Esophagus squamous epithelium (tissue), 5 donors: ENCODE results near the gene NRP2. TPM values are rescaled to one million over a fixed set of nuclear protein-coding genes. Genes with fewer than 3 reads are reported as not detected.

ENCODE experiments used
- DNase-seq: peaks from one replicate; lab custom pipeline; 2025; lab: John Stamatoyannopoulos, UW
- H3K27ac ChIP-seq, 4 donors: fragments of 200-600 bp; sonication (generic); one replicate each; pipeline ENCODE4 v1.5.1; 2016 to 2019; ENCODE audit warnings: mild to moderate bottlenecking in 1 of 4
- H3K27me3 ChIP-seq, 4 donors: fragments of 200-600 bp; sonication (generic); 1 replicate in 3 of 4; 2 replicates in 1 of 4; pipeline versions ENCODE4 v1.5.1 to v1.6.0; 2017 to 2021; ENCODE audit warnings: antibody characterized with exemption in 1 of 4
- H3K36me3 ChIP-seq, 3 donors: fragments of 200-600 bp; sonication (generic); one replicate each; pipeline ENCODE4 v1.5.1; 2016 to 2019
- H3K4me1 ChIP-seq, 3 donors: fragments of 200-600 bp; sonication (generic); one replicate each; pipeline ENCODE4 v1.5.1; 2017 to 2019
- H3K4me3 ChIP-seq, 4 donors: fragments of 200-600 bp; sonication (generic); 1 replicate in 3 of 4; 2 replicates in 1 of 4; pipeline ENCODE4 v1.5.1; 2016 to 2019; ENCODE audit warnings: mild to moderate bottlenecking in 2 of 4, moderate library complexity in 1 of 4
- H3K9me3 ChIP-seq, 3 donors: fragments of 200-600 bp; sonication (generic); one replicate each; pipeline ENCODE4 v1.5.1; 2016 to 2019
- POLR2A ChIP-seq, 4 donors: fragments of 450-650 bp; IDR thresholded peaks; one replicate each; pipeline ENCODE4 v1.6.1; 2017; ENCODE audit warnings: antibody characterized with exemption in 4 of 4, mild to moderate bottlenecking in 4 of 4, moderate library complexity in 3 of 4
- WGBS, 2 donors: methylation state at CpG; one replicate each; pipeline ENCODE4 v1.1.5; 2018; 5-methylcytosine and 5-hydroxymethylcytosine counted together
- intact Hi-C: fragments of 100-400 bp; cut with DNase I; formaldehyde crosslinking; loops from one replicate; pipeline ENCODE4 v1.15.0; 2022
- total RNA-seq, 4 donors: library from RNA; depleted of rRNA; stranded (reverse); fragments of >200 nt; gene quantifications; one replicate each; pipeline ENCODE4 v1.1.0, GENCODE V29; 2016
- TF ChIP-seq, protein P1 (sequence below), 6 experiments: fragments of 450-650 bp in 4 of 6; fragments of 200-600 bp in 2 of 6; sonication (generic) in 2 of 6; IDR thresholded peaks; one replicate each; pipeline ENCODE4 v1.5.1; 2016 to 2019; ENCODE audit warnings: antibody characterized with exemption in 6 of 6, mild to moderate bottlenecking in 4 of 6, moderate library complexity in 4 of 6
- donor health status: DM: yes; HTN: yes; CAD: no.

The NRP2 gene
- total RNA-seq, 4 donors from 2014 or later = 7.1 to 58.6 (median 21.4) TPM

DNA sequence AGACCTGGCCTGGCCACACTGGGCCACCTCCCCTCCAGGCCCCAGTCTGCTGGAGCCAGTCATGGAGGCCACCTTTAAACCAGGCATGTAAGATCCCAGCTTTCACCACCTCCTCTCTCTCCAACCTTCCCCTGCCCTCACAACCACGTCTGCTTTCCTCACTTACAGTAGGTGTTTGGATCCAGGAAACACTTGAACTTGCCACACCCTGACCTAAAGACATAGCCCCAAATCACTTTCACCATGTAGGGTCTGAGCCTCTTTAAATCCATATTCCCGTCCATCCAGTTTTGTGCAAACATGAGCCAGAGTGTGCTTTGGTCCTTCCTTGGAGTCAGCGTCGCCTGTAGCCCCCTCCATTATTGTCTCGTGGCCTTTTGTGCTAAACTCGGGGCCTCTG lies 66.8 kb downstream of the NRP2 start:
- intact Hi-C loops = loop anchor here (10.0 kb wide), 1 partner anchor 64 kb away; the partner anchor contains the start of gene NRP2
- H3K36me3 ChIP-seq = peaks cover 0 to 41% (median 5%) of the 10 kb centered on the region in 3 donors

DNA sequence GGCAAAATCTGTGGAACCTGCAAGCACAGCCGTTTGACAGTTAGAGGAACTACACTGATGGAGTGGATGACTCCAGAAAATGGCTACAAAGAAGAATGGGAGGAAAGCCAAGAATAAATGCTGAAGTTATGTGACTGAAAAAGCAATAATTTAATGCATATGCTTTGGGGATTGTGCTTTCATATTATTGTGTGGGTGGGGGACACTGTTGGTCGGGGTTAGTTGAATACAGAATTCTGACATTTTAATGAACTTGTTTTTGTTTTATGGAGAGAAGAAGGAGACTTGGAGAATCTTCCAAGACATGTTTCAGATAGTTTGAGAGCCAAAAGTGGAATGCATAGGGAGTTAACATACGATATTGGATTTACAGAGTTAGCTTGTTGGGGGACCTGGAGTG lies 68.5 kb downstream of the NRP2 start:
- TF ChIP-seq, protein P1, sequence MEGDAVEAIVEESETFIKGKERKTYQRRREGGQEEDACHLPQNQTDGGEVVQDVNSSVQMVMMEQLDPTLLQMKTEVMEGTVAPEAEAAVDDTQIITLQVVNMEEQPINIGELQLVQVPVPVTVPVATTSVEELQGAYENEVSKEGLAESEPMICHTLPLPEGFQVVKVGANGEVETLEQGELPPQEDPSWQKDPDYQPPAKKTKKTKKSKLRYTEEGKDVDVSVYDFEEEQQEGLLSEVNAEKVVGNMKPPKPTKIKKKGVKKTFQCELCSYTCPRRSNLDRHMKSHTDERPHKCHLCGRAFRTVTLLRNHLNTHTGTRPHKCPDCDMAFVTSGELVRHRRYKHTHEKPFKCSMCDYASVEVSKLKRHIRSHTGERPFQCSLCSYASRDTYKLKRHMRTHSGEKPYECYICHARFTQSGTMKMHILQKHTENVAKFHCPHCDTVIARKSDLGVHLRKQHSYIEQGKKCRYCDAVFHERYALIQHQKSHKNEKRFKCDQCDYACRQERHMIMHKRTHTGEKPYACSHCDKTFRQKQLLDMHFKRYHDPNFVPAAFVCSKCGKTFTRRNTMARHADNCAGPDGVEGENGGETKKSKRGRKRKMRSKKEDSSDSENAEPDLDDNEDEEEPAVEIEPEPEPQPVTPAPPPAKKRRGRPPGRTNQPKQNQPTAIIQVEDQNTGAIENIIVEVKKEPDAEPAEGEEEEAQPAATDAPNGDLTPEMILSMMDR (IDR thresholded peaks at IDR 0.05) = no peak
- TF ChIP-seq POLR2A (IDR thresholded peaks at IDR 0.05) = no peak
- intact Hi-C loops = no loop called here
- Histone ChIP-seq H3K4me1 (peaks cover 20 to 96% (median 47%) of the 10 kb centered on the region in 3 donors), H3K4me3 (no peak overlapping the region), H3K27ac (peak overlapping the region in 2 of 4 donors; percentile 53 to 85), H3K27me3 (no peaks in the 10 kb centered on the region), H3K9me3 (no peaks in the 10 kb centered on the region), H3K36me3 (peaks cover 0 to 28% (median 0%) of the 10 kb centered on the region in 3 donors)
- 66 to 73% methylated on average over 3 of the region's 3 CpGs for WGBS, 2 donors
- DNase-seq = no peak

More for the DNA sequence above, 66.8 kb downstream of the NRP2 start:
- DNase-seq = no peak
- Histone ChIP-seq H3K27me3 (no peaks in the 10 kb centered on the region), H3K9me3 (no peaks in the 10 kb centered on the region), H3K4me1 (peaks cover 20 to 83% (median 39%) of the 10 kb centered on the region in 3 donors), H3K4me3 (no peak overlapping the region), H3K27ac (peak overlapping the region; percentile 79 to 87 (median 86))
- WGBS, 2 donors = 41 to 63% methylated on average over 6 of the region's 6 CpGs
- TF ChIP-seq POLR2A (IDR thresholded peaks at IDR 0.05) = no peak
- TF ChIP-seq, protein P1 (IDR thresholded peaks at IDR 0.05) = no peak

DNA sequence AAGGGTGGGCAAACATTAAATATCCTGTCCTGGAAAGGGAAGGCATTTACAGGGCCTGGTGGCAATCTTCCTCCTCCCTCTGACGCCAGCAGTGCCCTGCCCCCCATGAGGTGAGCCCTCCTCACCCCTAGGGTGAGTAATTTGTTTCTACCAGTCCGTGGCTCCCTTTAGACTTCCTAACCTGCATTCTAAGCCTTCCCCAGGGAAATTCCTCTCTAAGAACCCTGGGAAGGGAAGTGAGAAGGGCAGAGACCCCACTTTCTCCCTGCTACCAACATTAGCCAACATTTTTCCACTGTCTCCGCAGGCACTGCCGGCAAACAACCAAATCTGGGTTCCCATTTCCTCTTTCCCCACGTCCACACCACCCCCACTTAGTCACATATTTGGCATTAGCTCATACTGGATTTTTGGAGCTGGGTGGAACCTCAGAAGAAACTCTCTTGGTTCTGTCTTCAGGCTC lies 69.3 kb downstream of the NRP2 start:
- H3K4me3 ChIP-seq = no peak overlapping the region
- H3K27ac ChIP-seq = peak overlapping the region; percentile 33 to 85 (median 64)
- no peak for TF ChIP-seq POLR2A (IDR thresholded peaks at IDR 0.05)
- TF ChIP-seq, protein P1 (IDR thresholded peaks at IDR 0.05) = no peak
- no peaks in the 10 kb centered on the region for H3K9me3 ChIP-seq
- H3K36me3 ChIP-seq = peaks cover 0 to 23% (median 0%) of the 10 kb centered on the region in 3 donors
- no peaks in the 10 kb centered on the region for H3K27me3 ChIP-seq
- DNase-seq = no peak
- intact Hi-C loops = no loop called here
- 25 to 40% methylated on average over 5 of the region's 5 CpGs for WGBS, 2 donors
- H3K4me1 ChIP-seq = peaks cover 19 to 94% (median 48%) of the 10 kb centered on the region in 3 donors

GRCh38 chr2:205752296-205752820 lies 70.1 kb downstream of the NRP2 start:
- intact Hi-C loops = no loop called here
- H3K9me3 ChIP-seq = no peaks in the 10 kb centered on the region
- 79 to 84% methylated on average over 4 of the region's 4 CpGs for WGBS, 2 donors
- TF ChIP-seq POLR2A (IDR thresholded peaks at IDR 0.05) = no peak
- TF ChIP-seq, protein P1 (IDR thresholded peaks at IDR 0.05) = no peak
- no peak for DNase-seq
- H3K4me3 ChIP-seq = no peak overlapping the region
- no peaks in the 10 kb centered on the region for H3K27me3 ChIP-seq
- H3K27ac ChIP-seq = peak overlapping the region; percentile 33 to 85 (median 64)
- peaks cover 0 to 17% (median 0%) of the 10 kb centered on the region in 3 donors for H3K36me3 ChIP-seq
- peaks cover 11 to 94% (median 49%) of the 10 kb centered on the region in 3 donors for H3K4me1 ChIP-seq

- WGBS, 2 donors = 86 to 90% methylated on average over 8 of the region's 8 CpGs
- TF ChIP-seq, protein P1 (IDR thresholded peaks at IDR 0.05) = no peak
- no peak for TF ChIP-seq POLR2A (IDR thresholded peaks at IDR 0.05)
- Histone ChIP-seq H3K36me3 (peaks cover 0 to 17% (median 0%) of the 10 kb centered on the region in 3 donors), H3K27me3 (no peaks in the 10 kb centered on the region), H3K27ac (peak overlapping the region in 3 of 4 donors; percentile 53 to 85 (median 76)), H3K9me3 (no peaks in the 10 kb centered on the region), H3K4me1 (peaks cover 6 to 94% (median 54%) of the 10 kb centered on the region in 3 donors), H3K4me3 (no peak overlapping the region)
- no peak for DNase-seq
- intact Hi-C loops = no loop called here
These were observed 70.6 kb downstream of the NRP2 start for GRCh38 chr2:205752924-205753323.
